HepG2 (cell line): Measurements from ENCODE around the gene ZNF490. TPM values are rescaled to one million over a fixed set of nuclear protein-coding genes. Genes with fewer than 3 reads are reported as not detected.

Experiments used
- ATAC-seq: fragments of 200-7000 bp; cut with Tn5 transposase; 3 replicates; pipeline ENCODE4 v1.9.1; 2020; ENCODE audit warnings: mild to moderate bottlenecking, moderate library complexity
- BruUV-seq: library from RNA; stranded (reverse); fragments of 400-500 nt; replicated peaks from 2 replicates; lab custom pipeline; 2021; lab: Mats Ljungman, UMichigan
- CTCF ChIA-PET: fragments of 300-600 bp; formaldehyde crosslinking; extraction: SDS; loops from one replicate; lab custom pipeline; 2021; ENCODE audit warnings: low total read pairs, inconsistent platforms, low intra/inter-chr PET ratio; lab: Yijun Ruan, JAX
- POLR2A ChIA-PET: fragments of 350-600 bp; sonication (Branson Sonifier 250); formaldehyde crosslinking; loops from one replicate; lab custom pipeline; 2020; ENCODE audit warnings: antibody characterized with exemption, inconsistent platforms; lab: Yijun Ruan, JAX
- DNase-seq: peaks from one replicate; pipeline ENCODE4 v3.0.0-alpha.2; 2015; ENCODE audit warnings: low spot score
- FAIRE-seq: peaks from 3 replicates; lab custom pipeline; 2011; peaks lifted over from hg19 to GRCh38; lab: Jason Lieb, UNC
- H2AFZ ChIP-seq: one replicate; pipeline ENCODE4 v1.6.1; 2011; ENCODE audit warnings: low read length, inconsistent platforms
- H3K27ac ChIP-seq: fragments of 300-600 bp; 3 replicates; pipeline ENCODE4 v1.8.0; 2011; ENCODE audit warnings: mixed run types, mild to moderate bottlenecking, mixed read lengths, low read length, inconsistent platforms; ENCODE audit not compliant: insufficient read depth; ENCODE audit errors: extremely low read length
- H3K27me3 ChIP-seq, 2 experiments: fragments of 200-600 bp in 1 of 2; 2 replicates in 1 of 2; 3 replicates in 1 of 2; pipeline versions ENCODE4 v1.6.0 to v1.8.0; 2011; ENCODE audit warnings: low read length in 2 of 2, mild to moderate bottlenecking in 2 of 2, moderate library complexity in 2 of 2, inconsistent platforms in 1 of 2; ENCODE audit not compliant: insufficient read depth in 2 of 2, control insufficient read depth in 1 of 2
- H3K36me3 ChIP-seq, 2 experiments: fragments of 200-600 bp in 1 of 2; replicated peaks in 1 of 2; 2 replicates in 1 of 2; 3 replicates in 1 of 2; pipeline versions ENCODE4 v1.5.1 to v1.8.0; 2011; ENCODE audit warnings: low read length in 2 of 2, inconsistent platforms in 1 of 2; ENCODE audit not compliant: insufficient read depth in 2 of 2, control insufficient read depth in 1 of 2
- H3K4me1 ChIP-seq: 2 replicates; pipeline ENCODE4 v1.5.1; 2012; ENCODE audit warnings: low read length, inconsistent platforms; ENCODE audit not compliant: insufficient read depth
- H3K4me2 ChIP-seq: 2 replicates; pipeline ENCODE4 v1.6.0; 2011; ENCODE audit warnings: low read depth, low read length, inconsistent platforms
- H3K4me3 ChIP-seq, 3 experiments: fragments of 200-600 bp in 1 of 3; sonication (generic), shearing (Covaris generic) in 1 of 3; replicated peaks in 1 of 3; 2 replicates each; pipeline ENCODE4 v1.5.1; 2011 to 2016; ENCODE audit warnings: low read length in 3 of 3, inconsistent platforms in 2 of 3, low read depth in 2 of 3, mild to moderate bottlenecking in 2 of 3, control low read depth in 1 of 3, mixed read lengths in 1 of 3; ENCODE audit not compliant: insufficient read depth in 1 of 3
- H3K79me2 ChIP-seq: one replicate; pipeline ENCODE4 v1.6.1; 2011; ENCODE audit warnings: low read length, inconsistent platforms; ENCODE audit not compliant: insufficient read depth
- H3K9ac ChIP-seq: 2 replicates; pipeline ENCODE4 v1.6.0; 2011; ENCODE audit warnings: mild to moderate bottlenecking, low read depth, low read length, inconsistent platforms; ENCODE audit not compliant: insufficient read depth
- H3K9me3 ChIP-seq: 2 replicates; pipeline ENCODE4 v1.5.1; 2012; ENCODE audit warnings: mild to moderate bottlenecking, low read length
- H4K20me1 ChIP-seq: 2 replicates; pipeline ENCODE4 v1.6.0; 2011; ENCODE audit warnings: inconsistent platforms, mild to moderate bottlenecking, low read length, moderate library complexity; ENCODE audit not compliant: insufficient read depth
- RBM39 ChIP-seq: fragments of 200-400 bp; formaldehyde crosslinking; IDR thresholded peaks from one replicate; pipeline ENCODE4 v1.6.1; 2018; ENCODE audit warnings: antibody characterized with exemption, mild to moderate bottlenecking, low read depth, low read length; ENCODE audit not compliant: poor library complexity, severe bottlenecking
- XRCC5 ChIP-seq: fragments of 200-400 bp; formaldehyde crosslinking; optimal IDR thresholded peaks from 2 replicates; pipeline ENCODE3; 2017; ENCODE audit warnings: mild to moderate bottlenecking, low read length
- ZBTB38 ChIP-seq: sonication (generic); formaldehyde crosslinking; IDR thresholded peaks from 2 replicates; pipeline ENCODE4 v1.5.1; 2020; ENCODE audit warnings: mild to moderate bottlenecking, missing genetic modification reagents
- ZNF205 ChIP-seq: IDR thresholded peaks from 2 replicates; pipeline ENCODE4 v1.6.1; 2018; ENCODE audit warnings: missing biosample characterization, missing genetic modification reagents
- ZNF34 ChIP-seq: sonication (generic); formaldehyde crosslinking; IDR thresholded peaks from 2 replicates; pipeline ENCODE4 v1.4.0; 2020; ENCODE audit warnings: mild to moderate bottlenecking, missing genetic modification reagents, borderline replicate concordance
- ZNF513 ChIP-seq: sonication (generic); formaldehyde crosslinking; conservative IDR thresholded peaks from 2 replicates; pipeline ENCODE4 v1.5.0; 2020; ENCODE audit warnings: missing genetic modification reagents
- ZNF556 ChIP-seq: sonication (generic); formaldehyde crosslinking; IDR thresholded peaks from 2 replicates; pipeline ENCODE4 v1.4.0; 2020; ENCODE audit warnings: mild to moderate bottlenecking, missing genetic modification reagents, borderline replicate concordance
- ZNF652 ChIP-seq: IDR thresholded peaks from 2 replicates; pipeline ENCODE4 v1.6.1; 2016; ENCODE audit warnings: low read depth, borderline replicate concordance
- WGBS: methylation state at CpG from one replicate; pipeline ENCODE4 v1.1.6; 2017; ENCODE audit warnings: low lambda C conversion rate; 5-methylcytosine and 5-hydroxymethylcytosine counted together
- in situ Hi-C: cut with HindIII; loops from 2 replicates; pipeline ENCODE4 v1.10.0; 2017; ENCODE audit warnings: low pct_unique_long_range_greater_than_20kb; ENCODE audit not compliant: extremely low pct_ligation_motif_present
- intact Hi-C: fragments of 100-400 bp; cut with micrococcal nuclease; formaldehyde crosslinking; loops from one replicate; pipeline ENCODE4 v1.10.0; 2022; ENCODE audit not compliant: unreplicated experiment
- polyA plus RNA-seq, 8 experiments: library from polyadenylated mRNA; depleted of rRNA in 3 of 8; stranded (reverse) in 7 of 8; unstranded in 1 of 8; fragments of >200 nt; fragmentation: Illumina TruSeq in 4 of 8; extraction: Trizol in 4 of 8; gene quantifications; 2 replicates each; pipeline versions ENCODE4 v1.2.1 to v1.2.3, GENCODE V29; 2011 to 2016; ENCODE audit warnings: low read depth in 4 of 8, missing spikeins in 1 of 8, mixed read lengths in 1 of 8; ENCODE audit not compliant: insufficient read depth in 1 of 8
- total RNA-seq, 5 experiments: library from RNA; depleted of rRNA; stranded (reverse); fragments of >200 nt; fragmentation: Illumina TruSeq; extraction: Trizol; gene quantifications; 2 replicates each; pipeline ENCODE4 v1.2.3, GENCODE V29; 2016; ENCODE audit warnings: low read depth in 1 of 5
- TF ChIP-seq, protein P1 (sequence below), 2 experiments: sonication (generic) in 1 of 2; formaldehyde crosslinking in 1 of 2; IDR thresholded peaks; 2 replicates each; pipeline versions ENCODE4 v1.4.0 to v1.6.1; 2016 to 2020; ENCODE audit warnings: borderline replicate concordance in 1 of 2, low read depth in 1 of 2, mild to moderate bottlenecking in 1 of 2, missing genetic modification reagents in 1 of 2
- TF ChIP-seq, protein P2 (sequence below): sonication (generic); formaldehyde crosslinking; IDR thresholded peaks from 2 replicates; pipeline ENCODE4 v1.4.0; 2020; ENCODE audit warnings: missing genetic modification reagents, borderline replicate concordance
- TF ChIP-seq, protein P3 (sequence below): sonication (generic); formaldehyde crosslinking; IDR thresholded peaks from 2 replicates; pipeline ENCODE4 v1.5.1; 2020; ENCODE audit warnings: missing genetic modification reagents, mild to moderate bottlenecking, borderline replicate concordance

The ZNF490 gene
- total and polyA plus RNA-seq, 2 of the 13 experiments (the other 11 are each of a cell fraction or from before 2014, with no cell fraction given) = 1.3 to 2.9 TPM

GRCh38 chr19:12639901-12640613 is 29.4 kb upstream of the ZNF490 start:
- peak overlapping the region; percentile 59 for H3K9ac ChIP-seq
- FAIRE-seq (peak; percentile 72), ATAC-seq (peak; percentile 93), DNase-seq (peak; percentile 67)
- 43% methylated on average over 29 of the region's 39 CpGs for WGBS
- CTCF ChIA-PET = interaction anchor here (1.1 to 1.4 kb wide), 2 partner anchors 32 to 76 kb away, joined by 3 to 5 read pairs; no protein-coding TSS in a partner anchor
- peak overlapping the region; percentile 69 for H3K4me2 ChIP-seq
- POLR2A ChIA-PET = interaction anchor here (1.0 to 1.3 kb wide), 2 partner anchors 29 kb away, joined by 5 to 10 read pairs; partner anchors contain the start of genes ZNF490 and ZNF791
- H3K79me2 ChIP-seq = no peaks in the 10 kb centered on the region
- no peaks in the 10 kb centered on the region for H4K20me1 ChIP-seq
- peak overlapping the region; percentile 9 for H3K27ac ChIP-seq
- H3K4me1 ChIP-seq = peaks cover 11% of the 10 kb centered on the region; the same call in 1 of the 2 replicates
- peak overlapping the region in 2 of 3 experiments; percentile 42 to 46; a peak in 5 of 6 replicates for H3K4me3 ChIP-seq
- intact Hi-C loops = no loop called here
- H3K27me3 ChIP-seq = no peaks in the 10 kb centered on the region
- no peaks in the 10 kb centered on the region for H3K36me3 ChIP-seq
- TSS peak; percentile 55 for BruUV-seq
- in situ Hi-C loops = no loop called here
- no peaks in the 10 kb centered on the region for H3K9me3 ChIP-seq
- peak overlapping the region; percentile 59 for H2AFZ ChIP-seq
- TF ChIP-seq, protein P1, sequence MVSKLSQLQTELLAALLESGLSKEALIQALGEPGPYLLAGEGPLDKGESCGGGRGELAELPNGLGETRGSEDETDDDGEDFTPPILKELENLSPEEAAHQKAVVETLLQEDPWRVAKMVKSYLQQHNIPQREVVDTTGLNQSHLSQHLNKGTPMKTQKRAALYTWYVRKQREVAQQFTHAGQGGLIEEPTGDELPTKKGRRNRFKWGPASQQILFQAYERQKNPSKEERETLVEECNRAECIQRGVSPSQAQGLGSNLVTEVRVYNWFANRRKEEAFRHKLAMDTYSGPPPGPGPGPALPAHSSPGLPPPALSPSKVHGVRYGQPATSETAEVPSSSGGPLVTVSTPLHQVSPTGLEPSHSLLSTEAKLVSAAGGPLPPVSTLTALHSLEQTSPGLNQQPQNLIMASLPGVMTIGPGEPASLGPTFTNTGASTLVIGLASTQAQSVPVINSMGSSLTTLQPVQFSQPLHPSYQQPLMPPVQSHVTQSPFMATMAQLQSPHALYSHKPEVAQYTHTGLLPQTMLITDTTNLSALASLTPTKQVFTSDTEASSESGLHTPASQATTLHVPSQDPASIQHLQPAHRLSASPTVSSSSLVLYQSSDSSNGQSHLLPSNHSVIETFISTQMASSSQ (IDR thresholded peaks at IDR 0.05; ENCODE audit: low read depth) = no peak
- TF ChIP-seq, protein P1 (CRISPR knock-in tag; IDR thresholded peaks at IDR 0.05; ENCODE audit: borderline replicate concordance) = 0 out of 2 replicates have a peak, but pooled peaks have one; percentile 42
- TF ChIP-seq ZNF34 (0 out of 2 replicates have a peak, but pooled peaks have one; percentile 60), RBM39 (no peak), ZBTB38 (CRISPR knock-in tag) (peak; percentile 98), XRCC5 (peak; percentile 90), ZNF556 (peak; percentile 80; the same call in 1 of the 2 replicates), ZNF652 (CRISPR knock-in tag) (no peak), ZNF513 (CRISPR knock-in tag) (no peak), ZNF205 (CRISPR knock-in tag) (0 out of 2 replicates have a peak, but pooled peaks have one; percentile 15)
- TF ChIP-seq, protein P2, sequence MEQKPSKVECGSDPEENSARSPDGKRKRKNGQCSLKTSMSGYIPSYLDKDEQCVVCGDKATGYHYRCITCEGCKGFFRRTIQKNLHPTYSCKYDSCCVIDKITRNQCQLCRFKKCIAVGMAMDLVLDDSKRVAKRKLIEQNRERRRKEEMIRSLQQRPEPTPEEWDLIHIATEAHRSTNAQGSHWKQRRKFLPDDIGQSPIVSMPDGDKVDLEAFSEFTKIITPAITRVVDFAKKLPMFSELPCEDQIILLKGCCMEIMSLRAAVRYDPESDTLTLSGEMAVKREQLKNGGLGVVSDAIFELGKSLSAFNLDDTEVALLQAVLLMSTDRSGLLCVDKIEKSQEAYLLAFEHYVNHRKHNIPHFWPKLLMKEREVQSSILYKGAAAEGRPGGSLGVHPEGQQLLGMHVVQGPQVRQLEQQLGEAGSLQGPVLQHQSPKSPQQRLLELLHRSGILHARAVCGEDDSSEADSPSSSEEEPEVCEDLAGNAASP (CRISPR knock-in tag) = no peak
- TF ChIP-seq, protein P3, sequence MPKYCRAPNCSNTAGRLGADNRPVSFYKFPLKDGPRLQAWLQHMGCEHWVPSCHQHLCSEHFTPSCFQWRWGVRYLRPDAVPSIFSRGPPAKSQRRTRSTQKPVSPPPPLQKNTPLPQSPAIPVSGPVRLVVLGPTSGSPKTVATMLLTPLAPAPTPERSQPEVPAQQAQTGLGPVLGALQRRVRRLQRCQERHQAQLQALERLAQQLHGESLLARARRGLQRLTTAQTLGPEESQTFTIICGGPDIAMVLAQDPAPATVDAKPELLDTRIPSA (CRISPR knock-in tag) = no peak
